Calu3 (cell line): ENCODE data around the gene SPEM2. TPM values are rescaled to one million over a fixed set of nuclear protein-coding genes. Genes with fewer than 3 reads are reported as not detected.
"Not testable (repeated sequence)": the region's sequence is repeated elsewhere in the genome, so short reads cannot be mapped to it uniquely, and the experiment has no call there.

Source experiments
- BruUV-seq: library from RNA; stranded (reverse); fragments of 400-500 nt; replicated peaks from 2 replicates; lab custom pipeline; 2021; lab: Mats Ljungman, UMichigan
- CTCF ChIA-PET: fragments of 300-600 bp; sonication (Branson Sonifier 250); formaldehyde crosslinking; loops from one replicate; lab custom pipeline; 2022; ENCODE audit warnings: antibody characterized with exemption; lab: Charles Lee
- DNase-seq: peaks from one replicate; pipeline ENCODE4 v3.0.0; 2022
- H3K27ac Mint-ChIP-seq: one replicate; pipeline ENCODE4 v1.8.0; 2022; ENCODE audit warnings: mixed read lengths; ENCODE audit not compliant: unreplicated experiment
- H3K27me3 Mint-ChIP-seq: one replicate; pipeline ENCODE4 v1.8.0; 2022; ENCODE audit warnings: mixed read lengths; ENCODE audit not compliant: unreplicated experiment
- H3K36me3 Mint-ChIP-seq: one replicate; pipeline ENCODE4 v1.8.0; 2022; ENCODE audit warnings: mild to moderate bottlenecking, moderate library complexity, mixed read lengths; ENCODE audit not compliant: insufficient read depth, unreplicated experiment
- H3K4me1 Mint-ChIP-seq: one replicate; pipeline ENCODE4 v1.8.0; 2022; ENCODE audit warnings: mild to moderate bottlenecking, low read depth, mixed read lengths; ENCODE audit not compliant: unreplicated experiment
- H3K4me3 Mint-ChIP-seq: one replicate; pipeline ENCODE4 v1.8.0; 2022; ENCODE audit warnings: mild to moderate bottlenecking, low read depth, moderate library complexity, mixed read lengths; ENCODE audit not compliant: unreplicated experiment
- H3K9me3 Mint-ChIP-seq: one replicate; pipeline ENCODE4 v1.8.0; 2022; ENCODE audit warnings: low read depth, mixed read lengths; ENCODE audit not compliant: unreplicated experiment
- intact Hi-C: fragments of 100-400 bp; cut with micrococcal nuclease; formaldehyde crosslinking; loops from one replicate; pipeline ENCODE4 v1.10.0; 2022; ENCODE audit not compliant: unreplicated experiment
- total RNA-seq: library from RNA; stranded (reverse); gene quantifications from 2 replicates; pipeline ENCODE4 v1.2.3, GENCODE V29; 2022
- TF ChIP-seq, protein P1 (sequence below): fragments of 200-600 bp; IDR thresholded peaks from one replicate; pipeline ENCODE4 v1.8.0; 2022; ENCODE audit warnings: antibody characterized with exemption; ENCODE audit not compliant: unreplicated experiment

SPEM2 gene
- total RNA-seq, 1 experiment from 2014 or later: not detected

DNA sequence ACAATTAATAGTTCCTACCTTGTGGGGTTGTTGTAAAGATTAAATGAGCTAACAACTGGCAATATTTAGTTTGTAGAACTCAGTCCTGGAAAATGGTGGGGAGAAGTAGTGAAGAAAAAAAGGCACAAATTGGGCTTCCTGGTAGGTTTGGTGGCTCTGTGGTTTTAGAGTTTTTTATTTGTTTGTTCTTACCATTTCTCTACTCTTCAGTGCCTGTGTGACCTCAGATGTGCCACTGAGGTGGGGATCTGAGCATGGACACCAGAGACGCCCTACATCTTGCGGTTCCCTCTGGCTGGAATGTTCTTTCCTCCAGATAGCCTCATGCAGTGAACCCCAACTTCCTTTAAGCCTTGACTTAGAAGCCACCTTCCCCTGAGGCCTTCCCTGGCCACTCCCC is 46.3 kb downstream of the SPEM2 start:
- no peak for DNase-seq
- TF ChIP-seq, protein P1, sequence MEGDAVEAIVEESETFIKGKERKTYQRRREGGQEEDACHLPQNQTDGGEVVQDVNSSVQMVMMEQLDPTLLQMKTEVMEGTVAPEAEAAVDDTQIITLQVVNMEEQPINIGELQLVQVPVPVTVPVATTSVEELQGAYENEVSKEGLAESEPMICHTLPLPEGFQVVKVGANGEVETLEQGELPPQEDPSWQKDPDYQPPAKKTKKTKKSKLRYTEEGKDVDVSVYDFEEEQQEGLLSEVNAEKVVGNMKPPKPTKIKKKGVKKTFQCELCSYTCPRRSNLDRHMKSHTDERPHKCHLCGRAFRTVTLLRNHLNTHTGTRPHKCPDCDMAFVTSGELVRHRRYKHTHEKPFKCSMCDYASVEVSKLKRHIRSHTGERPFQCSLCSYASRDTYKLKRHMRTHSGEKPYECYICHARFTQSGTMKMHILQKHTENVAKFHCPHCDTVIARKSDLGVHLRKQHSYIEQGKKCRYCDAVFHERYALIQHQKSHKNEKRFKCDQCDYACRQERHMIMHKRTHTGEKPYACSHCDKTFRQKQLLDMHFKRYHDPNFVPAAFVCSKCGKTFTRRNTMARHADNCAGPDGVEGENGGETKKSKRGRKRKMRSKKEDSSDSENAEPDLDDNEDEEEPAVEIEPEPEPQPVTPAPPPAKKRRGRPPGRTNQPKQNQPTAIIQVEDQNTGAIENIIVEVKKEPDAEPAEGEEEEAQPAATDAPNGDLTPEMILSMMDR: no peak
- peaks cover 3% of the 10 kb centered on the region for H3K9me3 Mint-ChIP-seq
- H3K4me1 Mint-ChIP-seq: peaks cover 9% of the 10 kb centered on the region
- no TSS peak for BruUV-seq
- CTCF ChIA-PET: interaction anchor here (0.7 kb wide), 1 partner anchor 35 kb away, joined by 3 read pairs; no protein-coding TSS in a partner anchor
- intact Hi-C loops: no loop called here
- H3K36me3 Mint-ChIP-seq: peaks cover 11% of the 10 kb centered on the region
- H3K4me3 Mint-ChIP-seq: no peak overlapping the region
- no peak overlapping the region for H3K27ac Mint-ChIP-seq
- no peaks in the 10 kb centered on the region for H3K27me3 Mint-ChIP-seq

DNA sequence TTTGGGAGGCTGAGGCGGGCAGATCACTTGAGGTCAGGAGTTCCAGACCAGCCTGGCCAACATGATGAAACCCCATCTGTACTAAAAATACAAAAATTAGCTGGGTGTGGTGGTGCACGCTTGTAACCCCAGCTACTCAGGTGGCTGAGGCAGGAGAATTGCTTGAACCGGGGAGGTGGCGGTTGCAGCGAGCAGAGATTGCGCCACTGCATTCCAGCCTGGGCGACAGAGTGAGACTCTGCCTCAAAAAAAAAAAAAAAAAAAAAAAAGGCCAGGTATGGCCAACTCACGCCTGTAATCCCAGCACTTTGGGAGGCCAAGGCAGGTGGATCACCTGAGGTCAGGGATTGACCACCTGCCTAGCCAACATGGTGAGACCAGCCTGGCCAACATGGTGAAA is 49.4 kb downstream of the SPEM2 start:
- BruUV-seq, H3K9me3 Mint-ChIP-seq, DNase-seq, CTCF ChIA-PET, H3K4me3 Mint-ChIP-seq, H3K27ac Mint-ChIP-seq, H3K27me3 Mint-ChIP-seq: not testable (repeated sequence)
- intact Hi-C loops: loop anchor here (5.0 kb wide), 1 partner anchor 37 kb away; the partner anchor contains the start of genes FGF11 and TMEM102
- Mint-ChIP-seq H3K4me1 (peaks cover 28% of the 10 kb centered on the region), H3K36me3 (peaks cover 27% of the 10 kb centered on the region)

DNA sequence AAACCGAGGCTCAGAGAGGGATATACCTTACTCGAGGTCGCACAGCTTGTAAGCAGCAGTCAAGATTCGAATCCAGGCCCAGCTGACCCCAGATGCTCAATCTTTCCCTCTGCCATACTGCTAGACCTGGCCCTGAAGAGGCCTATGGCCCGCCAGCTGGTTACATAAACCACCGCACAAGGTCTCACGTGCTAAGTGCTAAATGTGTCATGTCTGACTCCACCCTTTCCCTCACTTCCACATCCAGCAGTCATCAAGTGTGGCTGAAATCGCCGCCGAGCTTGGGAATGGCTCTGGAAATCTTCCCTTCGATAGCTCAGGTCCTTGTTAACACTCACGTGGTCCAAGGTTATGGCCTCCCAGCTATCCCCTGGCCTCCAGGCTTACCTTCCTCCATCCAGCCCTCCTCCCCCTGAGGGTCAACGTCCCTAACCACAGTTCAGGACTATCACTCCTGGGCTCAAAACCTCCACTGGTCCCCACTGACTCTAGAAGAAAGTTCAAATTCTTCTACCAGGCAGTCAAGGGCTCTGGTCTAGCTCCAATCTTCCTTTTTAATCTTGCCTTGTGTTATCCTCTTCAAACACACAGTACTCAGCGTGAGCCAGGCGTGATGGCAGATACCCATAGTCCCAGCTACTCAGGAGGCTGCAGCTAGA is 50.5 kb downstream of the SPEM2 start:
- peaks cover 3% of the 10 kb centered on the region for H3K9me3 Mint-ChIP-seq
- TF ChIP-seq, protein P1: no peak
- H3K27me3 Mint-ChIP-seq: no peaks in the 10 kb centered on the region
- peaks cover 33% of the 10 kb centered on the region for H3K36me3 Mint-ChIP-seq
- H3K4me1 Mint-ChIP-seq: peaks cover 28% of the 10 kb centered on the region
- H3K27ac Mint-ChIP-seq: peak overlapping the region; percentile 36
- no peak for DNase-seq
- H3K4me3 Mint-ChIP-seq: no peak overlapping the region
- intact Hi-C loops: loop anchor here (5.0 kb wide), 1 partner anchor 39 kb away; the partner anchor contains the start of genes FGF11 and TMEM102
- CTCF ChIA-PET: interaction anchor here (1.0 kb wide), 1 partner anchor 39 kb away, joined by 3 read pairs; no protein-coding TSS in a partner anchor
- BruUV-seq: no TSS peak

DNA sequence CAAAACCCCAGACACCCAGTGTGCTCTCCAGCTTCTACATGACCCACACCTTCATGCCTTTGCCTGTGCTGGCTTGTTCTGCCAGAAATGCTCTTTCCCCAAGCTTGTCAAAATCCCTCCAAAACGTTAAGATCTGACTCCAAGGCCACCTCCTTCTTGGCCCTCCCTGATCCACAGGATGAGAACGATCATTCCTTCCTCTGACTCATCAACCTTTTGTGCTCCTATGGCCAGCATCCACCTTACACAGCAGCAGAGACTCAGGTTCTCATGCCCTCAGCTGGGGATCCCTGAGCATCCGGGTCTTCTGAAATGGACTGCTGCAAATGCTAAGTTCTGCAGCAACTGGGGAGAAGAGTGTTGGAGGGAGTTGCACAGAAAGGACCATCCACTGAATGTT is 51.1 kb downstream of the SPEM2 start:
- CTCF ChIA-PET: interaction anchor here (1.0 kb wide), 1 partner anchor 39 kb away, joined by 3 read pairs; no protein-coding TSS in a partner anchor
- Mint-ChIP-seq H3K4me1 (peaks cover 29% of the 10 kb centered on the region), H3K4me3 (no peak overlapping the region), H3K36me3 (peaks cover 33% of the 10 kb centered on the region), H3K27me3 (no peaks in the 10 kb centered on the region), H3K9me3 (peaks cover 3% of the 10 kb centered on the region), H3K27ac (peak overlapping the region; percentile 36)
- intact Hi-C loops: loop anchor here (5.0 kb wide), 1 partner anchor 39 kb away; the partner anchor contains the start of genes FGF11 and TMEM102
- BruUV-seq: no TSS peak
- TF ChIP-seq, protein P1: no peak
- no peak for DNase-seq
